ENCODE measurements around the gene USP11. TPM values are rescaled to one million over a fixed set of nuclear protein-coding genes. Genes with fewer than 3 reads are reported as not detected.

Gene USP11
- total and polyA plus RNA-seq, 2 of the 4 experiments (the other 2 are of a cell fraction): 33.5 to 59.7 TPM

DNA sequence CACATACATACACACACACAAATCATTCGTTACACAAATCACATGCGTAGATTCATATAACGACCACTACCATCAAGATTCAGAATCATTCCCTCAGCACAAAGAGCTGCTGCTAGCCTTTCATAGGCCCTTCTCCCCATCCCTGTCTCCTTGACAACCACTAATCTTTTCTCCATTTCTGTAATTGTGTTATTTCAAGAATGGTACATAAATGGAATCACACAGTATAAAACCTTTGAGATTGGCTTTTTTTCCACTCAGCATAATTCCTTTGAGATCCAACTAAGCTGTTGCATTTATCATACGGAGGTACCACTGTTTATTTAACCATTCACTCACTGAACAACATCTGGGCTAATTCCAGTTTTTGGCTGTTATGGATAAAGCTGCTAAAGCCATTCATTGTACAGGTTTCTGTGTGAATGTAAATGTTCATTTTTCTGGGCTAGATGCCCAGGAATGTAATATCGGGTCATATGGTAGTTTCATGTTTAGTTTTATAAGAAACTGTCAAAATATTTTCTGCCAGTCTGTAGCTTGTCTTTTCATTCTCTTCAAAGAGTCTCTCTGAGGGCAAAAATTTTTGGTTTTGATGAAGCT, 64.1 kb downstream of the USP11 start:
- no peak overlapping the region for H3K9ac ChIP-seq (ENCODE audit: low read depth, low read length)
- WGBS, 2 experiments (ENCODE audit: extremely low coverage in 2 of 2, insufficient read length in 1 of 2): no CpG with 5 or more reads among the region's 5 CpGs
- no peak overlapping the region for H4K91ac ChIP-seq (ENCODE audit: insufficient read depth, low read depth, low read length)
- no peak overlapping the region for H4K8ac ChIP-seq (ENCODE audit: low read depth in 2 of 2, low read length in 2 of 2)
- H2AFZ ChIP-seq (replicated peaks; ENCODE audit: low read length, poor library complexity): no peak overlapping the region
- H3K79me1 ChIP-seq (ENCODE audit: low read depth in 1 of 2, low read length in 2 of 2): no peaks in the 10 kb centered on the region
- peak; percentile 4 for DNase-seq
- no peak overlapping the region for H2BK120ac ChIP-seq (ENCODE audit: low read depth, low read length)
- no peak overlapping the region for H3K4ac ChIP-seq (ENCODE audit: low read depth, low read length)
- TF ChIP-seq BHLHE40 (IDR thresholded peaks at IDR 0.05; ENCODE audit: low read depth, low read length): no peak
- TF ChIP-seq MXI1 (IDR thresholded peaks at IDR 0.05; ENCODE audit: borderline replicate concordance, low read depth, low read length): no peak
- no peak for TF ChIP-seq CHD1 (IDR thresholded peaks at IDR 0.05; ENCODE audit: low read depth, low read length)
- no peak for TF ChIP-seq CEBPB (IDR thresholded peaks at IDR 0.05; ENCODE audit: low read depth, low read length)
- TF ChIP-seq NFE2L2 (IDR thresholded peaks at IDR 0.05; ENCODE audit: low read depth, low read length): no peak
- no peak for TF ChIP-seq RFX5 (IDR thresholded peaks at IDR 0.05; ENCODE audit: low read depth, low read length)
- TF ChIP-seq, protein P1, sequence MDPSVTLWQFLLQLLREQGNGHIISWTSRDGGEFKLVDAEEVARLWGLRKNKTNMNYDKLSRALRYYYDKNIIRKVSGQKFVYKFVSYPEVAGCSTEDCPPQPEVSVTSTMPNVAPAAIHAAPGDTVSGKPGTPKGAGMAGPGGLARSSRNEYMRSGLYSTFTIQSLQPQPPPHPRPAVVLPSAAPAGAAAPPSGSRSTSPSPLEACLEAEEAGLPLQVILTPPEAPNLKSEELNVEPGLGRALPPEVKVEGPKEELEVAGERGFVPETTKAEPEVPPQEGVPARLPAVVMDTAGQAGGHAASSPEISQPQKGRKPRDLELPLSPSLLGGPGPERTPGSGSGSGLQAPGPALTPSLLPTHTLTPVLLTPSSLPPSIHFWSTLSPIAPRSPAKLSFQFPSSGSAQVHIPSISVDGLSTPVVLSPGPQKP (IDR thresholded peaks at IDR 0.05; ENCODE audit: borderline replicate concordance, low read depth, low read length): no peak
- TF ChIP-seq FOS (IDR thresholded peaks at IDR 0.05; ENCODE audit: low read depth, low read length): no peak
- TF ChIP-seq MAFK (IDR thresholded peaks at IDR 0.05; ENCODE audit: low read depth, low read length): no peak
- no peak for TF ChIP-seq RCOR1 (IDR thresholded peaks at IDR 0.05; ENCODE audit: insufficient replicate concordance, low read length)
- TF ChIP-seq, protein P2, sequence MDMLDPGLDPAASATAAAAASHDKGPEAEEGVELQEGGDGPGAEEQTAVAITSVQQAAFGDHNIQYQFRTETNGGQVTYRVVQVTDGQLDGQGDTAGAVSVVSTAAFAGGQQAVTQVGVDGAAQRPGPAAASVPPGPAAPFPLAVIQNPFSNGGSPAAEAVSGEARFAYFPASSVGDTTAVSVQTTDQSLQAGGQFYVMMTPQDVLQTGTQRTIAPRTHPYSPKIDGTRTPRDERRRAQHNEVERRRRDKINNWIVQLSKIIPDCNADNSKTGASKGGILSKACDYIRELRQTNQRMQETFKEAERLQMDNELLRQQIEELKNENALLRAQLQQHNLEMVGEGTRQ (IDR thresholded peaks at IDR 0.05; ENCODE audit: low read depth, low read length): no peak
- no peak for TF ChIP-seq SMC3 (IDR thresholded peaks at IDR 0.05; ENCODE audit: low read depth, low read length)
- no peak overlapping the region for H3K14ac ChIP-seq (replicated peaks; ENCODE audit: low read depth, low read length)
- H3K27ac ChIP-seq (ENCODE audit: insufficient read depth, low read length): no peak overlapping the region
- no peak for ATAC-seq (ENCODE audit: low read depth)
- no peak overlapping the region for H2BK5ac ChIP-seq (ENCODE audit: low read depth, low read length, poor library complexity, severe bottlenecking)
- H3K9me3 ChIP-seq (ENCODE audit: control insufficient read depth, insufficient read depth, low read length): peaks cover 10% of the 10 kb centered on the region
- no peak overlapping the region for H3K56ac ChIP-seq (ENCODE audit: extremely low read depth, insufficient read depth, low read length)
- in situ Hi-C loops (cut with MboI; ENCODE audit: low sequenced_read_pairs): no loop called here
- no peak overlapping the region for H3K18ac ChIP-seq (ENCODE audit: low read depth, low read length)
- no peak overlapping the region for H3K23ac ChIP-seq (ENCODE audit: low read depth, low read length)
- no peaks in the 10 kb centered on the region for H4K20me1 ChIP-seq (ENCODE audit: insufficient read depth, low read length)
- intact Hi-C loops (cut with micrococcal nuclease): no loop called here
- no peak overlapping the region for H2AK5ac ChIP-seq (ENCODE audit: low read depth, low read length)
- no peak overlapping the region for H2BK20ac ChIP-seq (ENCODE audit: low read depth, low read length)
- H2BK15ac ChIP-seq (ENCODE audit: low read depth, low read length): no peak overlapping the region
- no peak overlapping the region for H2AK9ac ChIP-seq (replicated peaks; ENCODE audit: low read depth, low read length, poor library complexity)
- no peaks in the 10 kb centered on the region for H3K36me3 ChIP-seq (ENCODE audit: control insufficient read depth, insufficient read depth, low read length)
- no TSS peak for BruUV-seq (replicated peaks)
- no peak overlapping the region for H3K4me2 ChIP-seq (ENCODE audit: low read depth, low read length)
- no peaks in the 10 kb centered on the region for H3K9me1 ChIP-seq (ENCODE audit: insufficient read depth, low read length)
- CTCF ChIA-PET: no interaction called here
- no peaks in the 10 kb centered on the region for H3K4me1 ChIP-seq (ENCODE audit: control insufficient read depth, insufficient read depth, low read length)
- POLR2A ChIA-PET (ENCODE audit: unreplicated experiment): no interaction called here
- H4K5ac ChIP-seq (ENCODE audit: low read depth, low read length): no peak overlapping the region
- H3K4me3 ChIP-seq (ENCODE audit: insufficient read depth, low read depth, low read length): no peak overlapping the region
- H3K27me3 ChIP-seq (ENCODE audit: control insufficient read depth, insufficient read depth, low read length): peaks cover 15% of the 10 kb centered on the region
- dilution Hi-C loops (cut with HindIII; ENCODE audit: low sequenced_read_pairs, unreplicated experiment): no loop called here

Data from IMR-90 (cell line).